HG03571 (cell line): ENCODE measurements around the gene SLC26A9.

Experiments used
- ATAC-seq: cut with Tn5 transposase; IDR thresholded peaks from one replicate; pipeline ENCODE4 v1.9.1; 2021; ENCODE audit not compliant: unreplicated experiment

The SLC26A9 gene

GRCh38 chr1:205949753-205950152 lies 6.5 kb upstream of the SLC26A9 start:
- no peak for ATAC-seq

- ATAC-seq: no peak
These were observed 5.6 kb upstream of the SLC26A9 start for GRCh38 chr1:205948886-205949285.

DNA sequence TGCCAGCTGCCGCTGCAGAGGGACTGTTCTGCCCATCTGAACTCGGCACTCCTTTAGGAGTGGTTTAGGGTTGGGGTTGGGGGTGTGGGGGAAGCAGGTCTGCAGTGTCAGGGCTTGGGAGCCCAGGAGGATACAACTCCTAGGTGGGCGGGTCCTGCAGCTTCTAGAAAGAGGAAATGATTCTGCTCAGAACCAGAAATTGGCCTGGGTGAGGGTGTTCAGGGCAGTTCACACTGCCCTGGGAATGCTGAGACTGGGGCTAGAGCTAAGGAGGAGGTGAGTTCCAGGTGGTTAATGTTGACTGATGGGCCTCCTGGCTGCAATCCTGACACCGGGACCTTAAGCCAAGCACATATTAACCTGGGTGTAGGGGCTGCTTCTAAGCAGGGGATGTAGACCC lies 4.8 kb upstream of the SLC26A9 start:
- ATAC-seq: no peak

- no peak for ATAC-seq
These were observed 3.8 kb upstream of the SLC26A9 start for GRCh38 chr1:205947024-205947423.

GRCh38 chr1:205945069-205945468 lies 1.8 kb upstream of the SLC26A9 start:
- no peak for ATAC-seq

GRCh38 chr1:205944525-205944924 lies 1.3 kb upstream of the SLC26A9 start:
- no peak for ATAC-seq

- ATAC-seq: no peak
These were observed 561 bp downstream of the SLC26A9 start for GRCh38 chr1:205942631-205943159.

- no peak for ATAC-seq
These were observed 2.5 kb downstream of the SLC26A9 start for GRCh38 chr1:205940710-205941109.

- ATAC-seq: no peak
These were observed 3.4 kb downstream of the SLC26A9 start for GRCh38 chr1:205939690-205940330.

DNA sequence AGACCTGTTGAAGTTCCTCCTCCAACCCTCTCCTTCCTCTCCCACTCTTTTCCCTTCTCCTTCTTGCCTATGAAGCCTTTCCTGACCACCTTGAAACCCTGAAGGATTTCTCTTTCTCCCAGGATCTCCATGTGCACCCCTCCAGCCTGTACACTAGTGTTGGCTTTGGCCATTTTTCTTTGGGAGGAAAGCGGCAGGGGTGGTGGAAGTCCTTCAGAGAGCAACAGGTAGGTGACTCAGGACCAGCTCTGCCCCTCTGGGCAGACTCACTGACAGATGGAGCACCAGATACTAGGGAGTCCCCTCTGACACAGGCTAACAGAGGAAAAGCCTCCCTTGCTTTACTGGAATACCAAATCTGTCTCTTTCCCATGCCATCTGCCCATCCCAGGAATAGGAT lies 4.6 kb downstream of the SLC26A9 start:
- no peak for ATAC-seq

GRCh38 chr1:205936846-205937586 lies 6.2 kb downstream of the SLC26A9 start:
- no peak for ATAC-seq

- ATAC-seq: no peak
These were observed 6.9 kb downstream of the SLC26A9 start for GRCh38 chr1:205936311-205936710.

- no peak for ATAC-seq
These were observed 7.4 kb downstream of the SLC26A9 start for GRCh38 chr1:205935869-205936268.

DNA sequence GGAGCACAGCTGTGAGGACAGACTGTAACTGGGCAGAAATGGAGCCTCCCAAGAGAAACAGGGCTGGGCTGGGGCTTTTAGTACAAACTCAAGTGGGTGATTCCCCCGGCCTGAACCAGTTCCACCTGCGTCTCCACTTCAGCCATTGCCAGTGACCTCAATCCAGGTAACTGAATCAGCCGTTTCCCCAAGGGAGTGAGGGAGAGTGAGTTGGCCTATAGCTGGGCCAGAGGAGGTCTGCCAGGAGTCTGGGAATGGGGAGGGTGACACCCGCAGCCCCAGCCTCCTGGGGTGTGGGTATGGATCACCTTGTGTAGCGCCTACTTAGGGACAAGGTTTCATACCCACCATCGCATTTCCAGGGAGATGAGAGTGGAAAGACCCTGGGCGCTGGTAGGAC lies 8.5 kb downstream of the SLC26A9 start:
- ATAC-seq: no peak

GRCh38 chr1:205933671-205934618 lies 9.3 kb downstream of the SLC26A9 start:
- no peak for ATAC-seq

- ATAC-seq: no peak
These were observed 10.5 kb downstream of the SLC26A9 start for GRCh38 chr1:205932776-205933175.

- no peak for ATAC-seq
These were observed 12.4 kb downstream of the SLC26A9 start for GRCh38 chr1:205930799-205931281.

DNA sequence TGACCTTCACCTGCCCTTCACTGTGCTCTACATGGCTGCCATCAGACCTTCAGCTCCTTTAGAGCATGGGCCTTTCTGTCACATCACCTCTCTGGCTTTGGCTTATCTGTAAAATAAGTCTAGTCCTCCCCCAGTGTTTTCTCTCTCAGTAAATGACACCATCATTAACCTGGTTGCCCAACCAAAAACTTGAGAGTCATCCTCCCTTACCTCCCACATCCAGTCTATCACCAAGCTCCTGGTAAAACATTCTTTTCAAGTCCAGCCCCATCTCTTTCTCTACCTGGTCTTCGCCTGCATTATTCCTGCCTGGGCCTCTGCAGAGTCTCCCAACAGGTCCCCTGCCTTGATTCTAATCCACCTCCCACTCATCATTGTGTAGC lies 13.1 kb downstream of the SLC26A9 start:
- ATAC-seq: no peak

DNA sequence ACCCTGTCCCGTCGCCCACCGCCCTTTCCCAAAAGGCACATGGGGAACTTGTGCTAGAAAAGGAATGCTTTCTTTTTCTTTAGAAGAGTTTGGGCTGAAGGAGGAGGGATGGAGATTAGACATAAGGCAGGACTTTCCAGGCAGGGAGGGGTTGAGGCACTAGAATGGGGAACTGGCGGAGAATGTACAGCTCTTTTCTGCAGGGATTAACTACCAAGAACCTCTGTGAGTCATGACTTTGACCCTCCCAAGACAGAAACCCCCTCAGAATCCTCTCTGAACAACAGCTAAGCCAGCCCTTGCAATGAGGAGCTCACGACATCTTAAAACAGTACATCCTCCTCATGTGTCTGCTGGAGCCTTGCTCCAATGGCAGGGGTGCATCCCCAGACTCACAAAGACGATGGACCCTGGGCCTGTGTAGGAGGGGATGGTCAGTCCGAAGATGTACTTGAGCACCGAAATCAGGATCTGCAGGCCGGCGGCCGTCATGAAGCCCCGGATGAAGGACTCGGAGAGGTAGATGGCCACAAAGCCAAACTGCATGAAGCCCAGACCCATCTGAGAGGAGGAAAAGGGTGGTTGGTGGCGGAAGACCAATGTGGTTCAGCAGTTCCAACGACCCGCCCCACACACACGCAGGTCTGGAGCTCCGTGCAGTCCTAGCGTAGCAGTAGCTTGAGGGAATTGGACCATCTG lies 13.6 kb downstream of the SLC26A9 start:
- no peak for ATAC-seq

GRCh38 chr1:205928317-205928716 lies 14.9 kb downstream of the SLC26A9 start:
- ATAC-seq: no peak

GRCh38 chr1:205927676-205928075 lies 15.6 kb downstream of the SLC26A9 start:
- ATAC-seq: no peak
